ENCODE data around the gene C5AR2.
"Not testable (repeated sequence)": the region's sequence is repeated elsewhere in the genome, so short reads cannot be mapped to it uniquely, and the experiment has no call there.

The C5AR2 gene

GRCh38 chr19:47331931-47332547 lies at the start of gene C5AR2:
Gene C5AR2, plus strand, starts transcription at chr19:47332175. Its CDS starts 8,625 bp downstream, at chr19:47340800.
- no peak for DNase-seq

GRCh38 chr19:47283405-47284059 lies 48.4 kb upstream of the C5AR2 start:
- DNase-seq, result no peak

DNA sequence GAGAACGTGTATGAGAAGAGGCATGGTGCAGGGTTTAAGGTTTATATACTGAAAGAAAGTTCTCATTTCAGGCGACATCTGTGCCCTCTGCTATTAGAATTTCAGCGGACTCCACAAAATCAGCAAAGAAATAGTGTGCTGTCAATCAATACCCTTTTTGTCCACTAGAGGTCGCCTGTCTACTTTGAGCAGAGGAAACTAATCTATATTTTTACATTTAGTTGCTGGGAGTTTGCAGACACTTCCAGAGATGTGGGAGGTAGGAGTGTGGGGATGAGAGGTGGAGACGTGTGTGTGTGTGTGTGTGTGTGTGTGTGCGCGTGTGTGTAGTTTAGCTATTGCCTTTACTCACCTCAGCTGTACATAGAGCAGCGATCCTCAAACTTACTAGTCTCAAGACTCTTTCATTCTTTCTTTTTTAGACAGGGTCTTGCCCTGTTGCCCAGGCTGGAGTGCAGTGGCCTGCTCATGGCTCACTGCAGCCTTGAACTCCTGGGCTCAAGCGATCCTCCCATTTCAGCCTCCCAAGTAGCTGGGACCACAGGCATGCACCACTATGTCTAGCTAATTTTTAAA lies 47.6 kb upstream of the C5AR2 start:
- peak; percentile 41 for DNase-seq

- DNase-seq, result peak; percentile 87
Measured at GRCh38 chr19:47296036-47296435, 35.9 kb upstream of the C5AR2 start.

DNA sequence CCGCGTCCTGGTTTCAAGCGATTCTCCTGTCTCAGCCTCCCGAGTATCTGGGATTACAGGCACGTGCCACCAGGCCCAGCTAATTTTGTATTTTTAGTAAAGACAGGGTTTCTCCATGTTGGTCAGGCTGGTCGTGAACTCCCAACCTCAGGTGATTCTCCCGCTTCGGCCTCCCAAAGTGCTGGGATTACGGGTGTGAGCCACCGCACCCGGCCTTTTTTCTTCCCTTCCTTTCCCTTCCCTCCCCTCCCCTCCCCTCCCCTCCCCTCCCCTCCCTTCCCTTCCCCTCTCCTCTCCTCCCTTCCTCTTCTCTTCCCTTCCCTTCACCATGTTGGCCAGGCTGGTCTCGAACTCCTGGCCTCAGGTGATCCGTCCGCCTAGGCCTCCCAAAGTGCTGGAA lies 31.1 kb upstream of the C5AR2 start:
- DNase-seq, result not testable (repeated sequence)

DNA sequence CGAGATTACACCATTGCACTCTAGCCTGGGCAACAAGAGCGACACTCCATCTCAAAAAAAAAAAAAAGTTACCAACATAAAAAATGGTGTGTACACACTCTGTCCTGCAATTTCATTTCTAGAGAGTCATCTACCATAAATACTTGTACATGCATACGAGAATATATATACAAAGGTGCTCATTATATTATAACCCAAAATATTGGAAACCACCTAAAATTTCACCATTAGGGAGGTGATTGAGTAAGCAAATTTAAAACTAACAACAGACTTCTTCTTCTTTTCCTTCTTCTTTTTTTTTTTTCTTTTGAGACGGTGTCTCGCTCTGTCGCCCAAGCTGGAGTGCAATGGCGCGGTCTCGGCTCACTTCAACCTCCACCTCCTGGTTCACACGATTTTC lies 29.7 kb upstream of the C5AR2 start:
- no peak for DNase-seq

DNA sequence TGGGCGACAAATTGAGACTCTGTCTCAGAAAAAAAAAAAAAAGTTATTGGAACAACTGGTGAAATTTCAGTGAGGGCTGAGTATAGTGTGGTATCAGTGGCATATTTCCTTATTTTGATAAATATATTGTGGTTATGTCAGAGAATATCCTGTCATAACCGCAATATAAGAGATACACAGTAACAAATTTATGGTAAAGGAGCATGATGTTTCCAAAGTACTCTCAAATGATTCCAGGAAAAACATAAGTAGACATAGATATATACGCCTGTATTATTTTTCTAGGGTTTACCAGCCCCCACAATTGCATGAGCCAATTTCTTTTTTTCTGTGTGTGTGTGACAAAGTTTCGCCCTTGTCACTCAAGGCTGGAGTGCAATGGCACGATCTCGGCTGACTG lies 28.0 kb upstream of the C5AR2 start:
- DNase-seq, result no peak

DNA sequence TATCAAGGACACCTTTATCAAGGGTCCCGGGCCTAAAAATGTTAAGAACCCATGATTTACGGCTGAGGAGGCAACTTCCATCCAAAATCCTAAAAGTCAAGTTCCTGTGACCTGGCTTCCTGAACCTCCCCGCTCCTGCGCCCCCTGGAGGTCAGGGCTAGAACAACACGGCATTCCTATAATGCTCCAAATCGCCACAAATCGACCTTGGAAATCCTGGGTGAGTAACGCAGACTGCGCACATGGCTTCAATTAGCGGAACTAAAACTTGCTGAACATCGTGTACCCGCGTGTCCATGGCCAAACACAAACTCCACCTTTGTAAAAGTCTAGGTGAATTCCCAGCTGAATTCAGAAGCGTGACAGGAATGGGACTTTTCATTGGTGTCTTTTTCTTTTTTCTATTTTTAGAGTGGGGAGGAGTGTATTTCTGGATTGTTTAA lies 26.6 kb upstream of the C5AR2 start:
- peak; percentile 91 for DNase-seq

- no peak for DNase-seq
Measured at GRCh38 chr19:47306303-47306702, 25.7 kb upstream of the C5AR2 start.

DNA sequence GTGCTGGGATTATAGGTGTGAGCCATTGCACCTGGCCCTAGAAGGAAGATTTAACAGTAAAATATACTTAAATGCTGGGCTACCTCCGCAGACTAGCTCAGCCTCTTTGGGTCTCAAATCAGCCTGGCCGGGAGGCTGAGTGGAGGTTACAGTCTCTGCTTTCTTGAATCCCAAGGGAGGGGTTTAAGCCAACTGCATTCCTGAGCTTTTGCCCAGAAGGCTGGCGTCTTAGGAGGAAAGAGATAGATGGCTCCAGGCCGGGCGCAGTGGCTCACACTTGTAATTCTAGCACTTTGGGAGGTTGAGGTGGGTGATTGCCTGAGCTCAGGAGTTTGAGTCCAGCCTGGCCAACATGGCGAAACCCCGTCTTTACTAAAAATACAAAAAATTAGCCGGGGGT lies 22.9 kb upstream of the C5AR2 start:
- DNase-seq, result no peak

- DNase-seq, result no peak
Measured at GRCh38 chr19:47309608-47310007, 22.4 kb upstream of the C5AR2 start, which contains the start of gene C5AR1. Gene C5AR1, plus strand, starts transcription at chr19:47309861. Its CDS starts 35 bp downstream, at chr19:47309896.

DNA sequence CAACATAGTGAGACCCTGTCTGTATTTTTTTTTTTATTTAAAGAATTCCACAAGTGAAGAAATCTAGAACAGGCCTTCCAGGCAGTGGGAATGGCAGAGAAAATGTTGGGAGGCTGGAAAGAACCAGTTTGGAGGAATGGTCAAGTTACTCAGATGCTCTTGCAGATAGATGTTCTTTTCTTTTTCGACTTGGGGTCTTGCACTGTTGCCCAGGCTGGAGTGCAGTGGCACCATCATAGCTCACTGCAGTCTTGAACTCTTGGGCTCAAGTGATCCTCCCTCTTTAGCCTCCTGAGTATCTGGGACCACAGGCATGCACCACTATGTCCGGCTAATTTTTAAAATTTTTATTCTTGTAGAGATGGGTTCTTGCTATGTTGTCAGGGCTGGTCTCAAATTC lies 21.7 kb upstream of the C5AR2 start:
- DNase-seq, result no peak

DNA sequence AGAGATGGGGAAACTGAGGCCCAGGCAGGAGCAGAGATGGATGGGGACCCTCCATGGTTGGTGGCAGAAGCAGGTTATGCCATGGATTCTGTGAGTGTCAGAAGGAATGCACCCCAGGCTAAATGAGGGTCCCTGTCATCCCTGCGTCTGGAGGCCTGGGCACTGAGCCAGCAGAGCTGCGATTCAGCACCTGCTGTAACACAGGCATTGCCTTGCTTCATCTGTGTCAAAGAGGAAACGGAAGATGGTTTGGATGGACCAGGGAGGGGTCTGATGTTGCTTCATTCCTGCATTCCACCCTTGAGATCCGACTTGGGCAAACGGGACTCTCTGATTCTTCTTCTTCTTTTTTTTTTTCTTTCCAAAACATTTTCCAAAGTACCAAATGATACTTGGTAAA lies 21.2 kb upstream of the C5AR2 start:
- no peak for DNase-seq

- no peak for DNase-seq
Measured at GRCh38 chr19:47312366-47313006, 19.5 kb upstream of the C5AR2 start.

- no peak for DNase-seq
Measured at GRCh38 chr19:47313754-47314295, 18.1 kb upstream of the C5AR2 start.

DNA sequence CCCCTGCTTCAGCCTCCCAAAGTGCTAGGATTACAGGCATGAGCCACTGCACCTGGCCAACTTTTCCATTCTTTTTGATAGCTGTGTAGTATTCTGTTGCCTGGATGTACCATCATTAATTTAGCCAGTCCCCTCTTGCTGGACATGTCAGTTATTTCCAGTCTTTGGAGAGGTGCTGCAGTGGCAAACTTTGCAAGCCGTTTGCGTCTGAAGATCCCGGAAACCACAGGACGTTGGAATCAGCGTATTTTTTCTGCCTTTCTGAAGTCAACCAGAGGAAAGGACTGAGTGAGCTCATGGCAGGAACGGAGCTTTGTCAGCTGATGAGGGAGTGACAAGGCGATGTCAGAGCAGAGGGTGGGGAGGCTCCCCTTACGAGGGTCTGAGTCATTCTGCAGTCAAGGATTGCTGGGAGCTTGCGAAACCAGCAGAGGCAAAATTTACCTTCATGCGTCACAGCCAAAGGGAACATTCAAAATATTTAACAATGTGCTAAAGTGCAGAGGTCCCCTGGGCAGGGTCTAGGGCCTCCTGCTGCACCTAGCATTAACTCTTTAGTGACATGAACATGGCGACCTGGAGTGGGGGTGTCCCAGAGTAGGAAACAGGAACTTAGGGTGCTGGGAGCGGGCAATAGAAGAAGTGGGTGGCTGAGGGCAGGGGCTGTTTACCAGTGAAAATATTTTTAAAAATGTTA lies 16.7 kb upstream of the C5AR2 start:
- DNase-seq, result peak; percentile 63

DNA sequence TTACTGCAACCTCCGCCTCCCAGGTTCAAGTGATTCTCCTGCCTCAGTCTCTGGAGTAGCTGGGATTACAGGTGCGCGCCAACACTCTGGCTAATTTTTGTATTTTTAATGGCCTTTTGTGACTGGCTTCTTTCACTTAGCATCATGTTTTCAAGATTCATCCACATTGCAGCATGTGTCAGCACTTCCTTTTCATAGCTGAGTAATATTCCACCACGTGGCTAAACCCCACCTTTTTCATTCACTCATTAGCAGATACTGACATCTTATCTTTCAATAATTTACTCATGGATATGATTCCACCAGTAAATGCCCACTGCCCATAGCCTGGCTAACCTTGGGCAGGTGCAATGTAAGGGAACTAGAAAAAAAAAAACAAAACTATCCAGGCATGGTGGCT lies 15.5 kb upstream of the C5AR2 start:
- DNase-seq, result no peak

DNA sequence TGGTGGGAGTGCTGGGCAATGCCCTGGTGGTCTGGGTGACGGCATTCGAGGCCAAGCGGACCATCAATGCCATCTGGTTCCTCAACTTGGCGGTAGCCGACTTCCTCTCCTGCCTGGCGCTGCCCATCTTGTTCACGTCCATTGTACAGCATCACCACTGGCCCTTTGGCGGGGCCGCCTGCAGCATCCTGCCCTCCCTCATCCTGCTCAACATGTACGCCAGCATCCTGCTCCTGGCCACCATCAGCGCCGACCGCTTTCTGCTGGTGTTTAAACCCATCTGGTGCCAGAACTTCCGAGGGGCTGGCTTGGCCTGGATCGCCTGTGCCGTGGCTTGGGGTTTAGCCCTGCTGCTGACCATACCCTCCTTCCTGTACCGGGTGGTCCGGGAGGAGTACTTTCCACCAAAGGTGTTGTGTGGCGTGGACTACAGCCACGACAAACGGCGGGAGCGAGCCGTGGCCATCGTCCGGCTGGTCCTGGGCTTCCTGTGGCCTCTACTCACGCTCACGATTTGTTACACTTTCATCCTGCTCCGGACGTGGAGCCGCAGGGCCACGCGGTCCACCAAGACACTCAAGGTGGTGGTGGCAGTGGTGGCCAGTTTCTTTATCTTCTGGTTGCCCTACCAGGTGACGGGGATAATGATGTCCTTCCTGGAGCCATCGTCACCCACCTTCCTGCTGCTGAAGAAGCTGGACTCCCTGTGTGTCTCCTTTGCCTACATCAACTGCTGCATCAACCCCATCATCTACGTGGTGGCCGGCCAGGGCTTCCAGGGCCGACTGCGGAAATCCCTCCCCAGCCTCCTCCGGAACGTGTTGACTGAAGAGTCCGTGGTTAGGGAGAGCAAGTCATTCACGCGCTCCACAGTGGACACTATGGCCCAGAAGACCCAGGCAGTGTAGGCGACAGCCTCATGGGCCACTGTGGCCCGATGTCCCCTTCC lies 11.8 kb upstream of the C5AR2 start:
- DNase-seq, result no peak

GRCh38 chr19:47321630-47322029 lies 10.3 kb upstream of the C5AR2 start:
- no peak for DNase-seq

DNA sequence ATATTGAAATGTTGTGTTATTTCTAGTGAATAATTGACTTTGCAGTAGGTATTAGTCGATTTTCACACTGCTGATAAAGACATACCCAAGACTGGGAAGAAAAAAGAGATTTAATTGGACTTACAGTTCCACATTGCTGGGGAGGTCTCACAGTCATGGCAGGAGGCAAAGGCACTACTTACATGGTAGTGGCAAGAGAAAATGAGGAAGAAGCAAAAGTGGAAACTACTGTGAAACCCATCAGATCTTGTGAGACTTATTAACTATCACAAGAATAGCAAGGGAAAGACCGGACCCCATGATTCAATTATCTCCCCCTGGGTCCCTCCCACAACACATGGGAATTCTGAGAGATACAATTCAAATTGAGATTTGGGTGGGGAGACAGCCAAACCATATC lies 9.9 kb upstream of the C5AR2 start:
- DNase-seq, result no peak

- DNase-seq, result no peak
Measured at GRCh38 chr19:47323409-47323808, 8.6 kb upstream of the C5AR2 start.

GRCh38 chr19:47323872-47324271 lies 8.1 kb upstream of the C5AR2 start:
- no peak for DNase-seq
